Right lobe of liver (tissue), 4 donors: ENCODE data around the gene AGAP3.

Source experiments
- POLR2A ChIP-seq: fragments of 450-650 bp; IDR thresholded peaks from one replicate; pipeline ENCODE4 v1.6.1; 2017; ENCODE audit warnings: antibody characterized with exemption, mild to moderate bottlenecking
- TF ChIP-seq, protein P1 (sequence below), 4 donors: fragments of 200-600 bp in 3 of 4; fragments of 450-650 bp in 1 of 4; IDR thresholded peaks; one replicate each; pipeline versions ENCODE4 v1.5.1 to v1.8.0; 2016 to 2022; ENCODE audit warnings: antibody characterized with exemption in 4 of 4, mild to moderate bottlenecking in 2 of 4
- donor health status: DM: no; HTN: no; CAD: no.
- donor health status: DM: no; HTN: no; CAD: no.
- donor health status: DM: no; HTN: yes; CAD: no.

- TF ChIP-seq, protein P1, sequence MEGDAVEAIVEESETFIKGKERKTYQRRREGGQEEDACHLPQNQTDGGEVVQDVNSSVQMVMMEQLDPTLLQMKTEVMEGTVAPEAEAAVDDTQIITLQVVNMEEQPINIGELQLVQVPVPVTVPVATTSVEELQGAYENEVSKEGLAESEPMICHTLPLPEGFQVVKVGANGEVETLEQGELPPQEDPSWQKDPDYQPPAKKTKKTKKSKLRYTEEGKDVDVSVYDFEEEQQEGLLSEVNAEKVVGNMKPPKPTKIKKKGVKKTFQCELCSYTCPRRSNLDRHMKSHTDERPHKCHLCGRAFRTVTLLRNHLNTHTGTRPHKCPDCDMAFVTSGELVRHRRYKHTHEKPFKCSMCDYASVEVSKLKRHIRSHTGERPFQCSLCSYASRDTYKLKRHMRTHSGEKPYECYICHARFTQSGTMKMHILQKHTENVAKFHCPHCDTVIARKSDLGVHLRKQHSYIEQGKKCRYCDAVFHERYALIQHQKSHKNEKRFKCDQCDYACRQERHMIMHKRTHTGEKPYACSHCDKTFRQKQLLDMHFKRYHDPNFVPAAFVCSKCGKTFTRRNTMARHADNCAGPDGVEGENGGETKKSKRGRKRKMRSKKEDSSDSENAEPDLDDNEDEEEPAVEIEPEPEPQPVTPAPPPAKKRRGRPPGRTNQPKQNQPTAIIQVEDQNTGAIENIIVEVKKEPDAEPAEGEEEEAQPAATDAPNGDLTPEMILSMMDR (IDR thresholded peaks at IDR 0.05): no peak
- TF ChIP-seq POLR2A: no peak
Observed at GRCh38 chr7:151142686-151143040, 56.4 kb downstream of the AGAP3 start.
